GM23338 (cell line): Measurements from ENCODE around the gene DAP3.

Source experiments
- EZH2 ChIP-seq: fragments of 200-600 bp; sonication (generic); IDR thresholded peaks from one replicate; pipeline ENCODE4 v1.8.0; 2017; ENCODE audit warnings: antibody characterized with exemption, mild to moderate bottlenecking, low read depth; ENCODE audit not compliant: unreplicated experiment
- EZH2phosphoT487 ChIP-seq: fragments of 200-600 bp; sonication (generic); IDR thresholded peaks from one replicate; pipeline ENCODE4 v1.8.1; 2018; ENCODE audit warnings: antibody characterized with exemption; ENCODE audit not compliant: unreplicated experiment
- JUNB ChIP-seq: IDR thresholded peaks from one replicate; pipeline ENCODE4 v1.6.1; 2016; ENCODE audit warnings: antibody characterized with exemption; ENCODE audit not compliant: unreplicated experiment
- NANOG ChIP-seq: IDR thresholded peaks from 2 replicates; pipeline ENCODE4 v1.6.1; 2016; ENCODE audit warnings: antibody characterized with exemption, borderline replicate concordance
- POLR2AphosphoS5 ChIP-seq: IDR thresholded peaks from 2 replicates; pipeline ENCODE4 v1.6.1; 2016; ENCODE audit warnings: antibody characterized with exemption, low read depth
- ZNF114 ChIP-seq: fragments of 250-450 bp; sonication (Bioruptor Pico); IDR thresholded peaks from 2 replicates; pipeline ENCODE4 v1.5.0; 2020; ENCODE audit warnings: mild to moderate bottlenecking, moderate library complexity
- TF ChIP-seq, protein P1 (sequence below), 2 experiments: fragments of 200-600 bp in 1 of 2; sonication (generic) in 1 of 2; conservative IDR thresholded peaks; 2 replicates each; pipeline versions ENCODE4 v1.5.1 to v1.6.1; 2016 to 2017; ENCODE audit warnings: antibody characterized with exemption in 2 of 2, low read depth in 2 of 2, mild to moderate bottlenecking in 2 of 2, moderate library complexity in 1 of 2
- TF ChIP-seq, protein P2 (sequence below): IDR thresholded peaks from one replicate; pipeline ENCODE4 v1.6.1; 2018; ENCODE audit warnings: antibody characterized with exemption; ENCODE audit not compliant: unreplicated experiment
- TF ChIP-seq, protein P3 (sequence below): fragments of 250-450 bp; sonication (Bioruptor Pico); IDR thresholded peaks from 2 replicates; pipeline ENCODE4 v1.5.0; 2020; ENCODE audit warnings: mild to moderate bottlenecking, moderate library complexity

DNA sequence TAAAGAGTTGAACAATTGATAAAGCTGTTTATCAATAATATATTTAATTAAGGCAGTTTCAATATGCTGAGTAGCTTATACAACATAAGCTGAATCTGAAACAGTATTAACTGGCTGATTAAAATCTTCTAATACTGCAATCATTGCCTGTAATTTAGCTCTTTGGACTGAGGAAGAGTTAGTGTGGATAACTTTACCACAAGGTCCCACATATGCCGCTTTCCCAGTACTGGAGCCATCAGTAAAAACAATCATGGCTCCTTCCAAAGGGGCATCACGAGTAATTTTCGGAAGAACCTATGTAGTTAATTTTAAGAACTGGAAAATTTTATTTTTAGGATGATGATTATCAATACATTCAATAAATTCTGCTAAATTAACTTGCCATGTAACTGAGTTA lies 6.7 kb downstream of the DAP3 start:
- TF ChIP-seq EZH2 (no peak), POLR2AphosphoS5 (no peak), NANOG (no peak), EZH2phosphoT487 (no peak), JUNB (no peak), ZNF114 (CRISPR knock-in tag) (no peak)
- TF ChIP-seq, protein P1, sequence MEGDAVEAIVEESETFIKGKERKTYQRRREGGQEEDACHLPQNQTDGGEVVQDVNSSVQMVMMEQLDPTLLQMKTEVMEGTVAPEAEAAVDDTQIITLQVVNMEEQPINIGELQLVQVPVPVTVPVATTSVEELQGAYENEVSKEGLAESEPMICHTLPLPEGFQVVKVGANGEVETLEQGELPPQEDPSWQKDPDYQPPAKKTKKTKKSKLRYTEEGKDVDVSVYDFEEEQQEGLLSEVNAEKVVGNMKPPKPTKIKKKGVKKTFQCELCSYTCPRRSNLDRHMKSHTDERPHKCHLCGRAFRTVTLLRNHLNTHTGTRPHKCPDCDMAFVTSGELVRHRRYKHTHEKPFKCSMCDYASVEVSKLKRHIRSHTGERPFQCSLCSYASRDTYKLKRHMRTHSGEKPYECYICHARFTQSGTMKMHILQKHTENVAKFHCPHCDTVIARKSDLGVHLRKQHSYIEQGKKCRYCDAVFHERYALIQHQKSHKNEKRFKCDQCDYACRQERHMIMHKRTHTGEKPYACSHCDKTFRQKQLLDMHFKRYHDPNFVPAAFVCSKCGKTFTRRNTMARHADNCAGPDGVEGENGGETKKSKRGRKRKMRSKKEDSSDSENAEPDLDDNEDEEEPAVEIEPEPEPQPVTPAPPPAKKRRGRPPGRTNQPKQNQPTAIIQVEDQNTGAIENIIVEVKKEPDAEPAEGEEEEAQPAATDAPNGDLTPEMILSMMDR (conservative IDR thresholded peaks at IDR 0.05; ENCODE audit: low read depth in 2 of 2): no peak
- TF ChIP-seq, protein P2, sequence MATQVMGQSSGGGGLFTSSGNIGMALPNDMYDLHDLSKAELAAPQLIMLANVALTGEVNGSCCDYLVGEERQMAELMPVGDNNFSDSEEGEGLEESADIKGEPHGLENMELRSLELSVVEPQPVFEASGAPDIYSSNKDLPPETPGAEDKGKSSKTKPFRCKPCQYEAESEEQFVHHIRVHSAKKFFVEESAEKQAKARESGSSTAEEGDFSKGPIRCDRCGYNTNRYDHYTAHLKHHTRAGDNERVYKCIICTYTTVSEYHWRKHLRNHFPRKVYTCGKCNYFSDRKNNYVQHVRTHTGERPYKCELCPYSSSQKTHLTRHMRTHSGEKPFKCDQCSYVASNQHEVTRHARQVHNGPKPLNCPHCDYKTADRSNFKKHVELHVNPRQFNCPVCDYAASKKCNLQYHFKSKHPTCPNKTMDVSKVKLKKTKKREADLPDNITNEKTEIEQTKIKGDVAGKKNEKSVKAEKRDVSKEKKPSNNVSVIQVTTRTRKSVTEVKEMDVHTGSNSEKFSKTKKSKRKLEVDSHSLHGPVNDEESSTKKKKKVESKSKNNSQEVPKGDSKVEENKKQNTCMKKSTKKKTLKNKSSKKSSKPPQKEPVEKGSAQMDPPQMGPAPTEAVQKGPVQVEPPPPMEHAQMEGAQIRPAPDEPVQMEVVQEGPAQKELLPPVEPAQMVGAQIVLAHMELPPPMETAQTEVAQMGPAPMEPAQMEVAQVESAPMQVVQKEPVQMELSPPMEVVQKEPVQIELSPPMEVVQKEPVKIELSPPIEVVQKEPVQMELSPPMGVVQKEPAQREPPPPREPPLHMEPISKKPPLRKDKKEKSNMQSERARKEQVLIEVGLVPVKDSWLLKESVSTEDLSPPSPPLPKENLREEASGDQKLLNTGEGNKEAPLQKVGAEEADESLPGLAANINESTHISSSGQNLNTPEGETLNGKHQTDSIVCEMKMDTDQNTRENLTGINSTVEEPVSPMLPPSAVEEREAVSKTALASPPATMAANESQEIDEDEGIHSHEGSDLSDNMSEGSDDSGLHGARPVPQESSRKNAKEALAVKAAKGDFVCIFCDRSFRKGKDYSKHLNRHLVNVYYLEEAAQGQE: no peak
- TF ChIP-seq, protein P3, sequence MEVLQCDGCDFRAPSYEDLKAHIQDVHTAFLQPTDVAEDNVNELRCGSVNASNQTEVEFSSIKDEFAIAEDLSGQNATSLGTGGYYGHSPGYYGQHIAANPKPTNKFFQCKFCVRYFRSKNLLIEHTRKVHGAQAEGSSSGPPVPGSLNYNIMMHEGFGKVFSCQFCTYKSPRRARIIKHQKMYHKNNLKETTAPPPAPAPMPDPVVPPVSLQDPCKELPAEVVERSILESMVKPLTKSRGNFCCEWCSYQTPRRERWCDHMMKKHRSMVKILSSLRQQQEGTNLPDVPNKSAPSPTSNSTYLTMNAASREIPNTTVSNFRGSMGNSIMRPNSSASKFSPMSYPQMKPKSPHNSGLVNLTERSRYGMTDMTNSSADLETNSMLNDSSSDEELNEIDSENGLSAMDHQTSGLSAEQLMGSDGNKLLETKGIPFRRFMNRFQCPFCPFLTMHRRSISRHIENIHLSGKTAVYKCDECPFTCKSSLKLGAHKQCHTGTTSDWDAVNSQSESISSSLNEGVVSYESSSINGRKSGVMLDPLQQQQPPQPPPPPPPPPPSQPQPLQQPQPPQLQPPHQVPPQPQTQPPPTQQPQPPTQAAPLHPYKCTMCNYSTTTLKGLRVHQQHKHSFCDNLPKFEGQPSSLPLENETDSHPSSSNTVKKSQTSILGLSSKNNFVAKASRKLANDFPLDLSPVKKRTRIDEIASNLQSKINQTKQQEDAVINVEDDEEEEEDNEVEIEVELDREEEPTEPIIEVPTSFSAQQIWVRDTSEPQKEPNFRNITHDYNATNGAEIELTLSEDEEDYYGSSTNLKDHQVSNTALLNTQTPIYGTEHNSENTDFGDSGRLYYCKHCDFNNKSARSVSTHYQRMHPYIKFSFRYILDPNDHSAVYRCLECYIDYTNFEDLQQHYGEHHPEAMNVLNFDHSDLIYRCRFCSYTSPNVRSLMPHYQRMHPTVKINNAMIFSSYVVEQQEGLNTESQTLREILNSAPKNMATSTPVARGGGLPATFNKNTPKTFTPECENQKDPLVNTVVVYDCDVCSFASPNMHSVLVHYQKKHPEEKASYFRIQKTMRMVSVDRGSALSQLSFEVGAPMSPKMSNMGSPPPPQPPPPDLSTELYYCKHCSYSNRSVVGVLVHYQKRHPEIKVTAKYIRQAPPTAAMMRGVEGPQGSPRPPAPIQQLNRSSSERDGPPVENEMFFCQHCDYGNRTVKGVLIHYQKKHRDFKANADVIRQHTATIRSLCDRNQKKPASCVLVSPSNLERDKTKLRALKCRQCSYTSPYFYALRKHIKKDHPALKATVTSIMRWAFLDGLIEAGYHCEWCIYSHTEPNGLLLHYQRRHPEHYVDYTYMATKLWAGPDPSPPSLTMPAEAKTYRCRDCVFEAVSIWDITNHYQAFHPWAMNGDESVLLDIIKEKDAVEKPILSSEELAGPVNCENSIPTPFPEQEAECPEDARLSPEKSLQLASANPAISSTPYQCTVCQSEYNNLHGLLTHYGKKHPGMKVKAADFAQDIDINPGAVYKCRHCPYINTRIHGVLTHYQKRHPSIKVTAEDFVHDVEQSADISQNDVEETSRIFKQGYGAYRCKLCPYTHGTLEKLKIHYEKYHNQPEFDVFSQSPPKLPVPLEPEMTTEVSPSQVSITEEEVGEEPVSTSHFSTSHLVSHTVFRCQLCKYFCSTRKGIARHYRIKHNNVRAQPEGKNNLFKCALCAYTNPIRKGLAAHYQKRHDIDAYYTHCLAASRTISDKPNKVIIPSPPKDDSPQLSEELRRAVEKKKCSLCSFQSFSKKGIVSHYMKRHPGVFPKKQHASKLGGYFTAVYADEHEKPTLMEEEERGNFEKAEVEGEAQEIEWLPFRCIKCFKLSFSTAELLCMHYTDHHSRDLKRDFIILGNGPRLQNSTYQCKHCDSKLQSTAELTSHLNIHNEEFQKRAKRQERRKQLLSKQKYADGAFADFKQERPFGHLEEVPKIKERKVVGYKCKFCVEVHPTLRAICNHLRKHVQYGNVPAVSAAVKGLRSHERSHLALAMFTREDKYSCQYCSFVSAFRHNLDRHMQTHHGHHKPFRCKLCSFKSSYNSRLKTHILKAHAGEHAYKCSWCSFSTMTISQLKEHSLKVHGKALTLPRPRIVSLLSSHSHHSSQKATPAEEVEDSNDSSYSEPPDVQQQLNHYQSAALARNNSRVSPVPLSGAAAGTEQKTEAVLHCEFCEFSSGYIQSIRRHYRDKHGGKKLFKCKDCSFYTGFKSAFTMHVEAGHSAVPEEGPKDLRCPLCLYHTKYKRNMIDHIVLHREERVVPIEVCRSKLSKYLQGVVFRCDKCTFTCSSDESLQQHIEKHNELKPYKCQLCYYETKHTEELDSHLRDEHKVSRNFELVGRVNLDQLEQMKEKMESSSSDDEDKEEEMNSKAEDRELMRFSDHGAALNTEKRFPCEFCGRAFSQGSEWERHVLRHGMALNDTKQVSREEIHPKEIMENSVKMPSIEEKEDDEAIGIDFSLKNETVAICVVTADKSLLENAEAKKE (CRISPR knock-in tag): no peak
